Gastrocnemius medialis (tissue), 4 donors: ENCODE measurements around the gene HIPK2.

ENCODE experiments used
- POLR2A ChIP-seq, 2 donors: fragments of 450-650 bp; IDR thresholded peaks; one replicate each; pipeline ENCODE4 v1.6.1; 2017; ENCODE audit warnings: antibody characterized with exemption in 2 of 2, mild to moderate bottlenecking in 2 of 2, moderate library complexity in 2 of 2
- TF ChIP-seq, protein P1 (sequence below), 5 experiments: fragments of 450-650 bp in 3 of 5; fragments of 200-600 bp in 2 of 5; sonication (generic) in 2 of 5; IDR thresholded peaks in 4 of 5; conservative IDR thresholded peaks in 1 of 5; 1 replicate in 4 of 5; 2 replicates in 1 of 5; pipeline ENCODE4 v1.5.1; 2016 to 2019; ENCODE audit warnings: antibody characterized with exemption in 5 of 5, mild to moderate bottlenecking in 3 of 5, moderate library complexity in 3 of 5

DNA sequence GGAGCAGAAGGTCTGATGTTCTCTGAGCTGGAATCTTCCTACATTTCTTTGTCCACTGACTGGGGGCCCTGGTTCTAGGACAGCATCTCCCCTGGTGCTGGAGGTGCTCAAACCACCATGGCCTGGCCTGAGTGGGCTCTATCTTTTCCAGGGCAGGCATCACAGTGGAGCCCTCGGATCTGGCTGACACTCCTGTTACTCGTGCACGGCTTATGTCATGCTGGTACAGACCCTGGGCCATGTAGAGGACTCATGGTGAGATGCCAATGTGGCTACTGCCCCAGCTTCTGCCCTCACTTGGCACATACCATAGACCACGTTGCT, 96.0 kb downstream of the HIPK2 start:
- TF ChIP-seq, protein P1, sequence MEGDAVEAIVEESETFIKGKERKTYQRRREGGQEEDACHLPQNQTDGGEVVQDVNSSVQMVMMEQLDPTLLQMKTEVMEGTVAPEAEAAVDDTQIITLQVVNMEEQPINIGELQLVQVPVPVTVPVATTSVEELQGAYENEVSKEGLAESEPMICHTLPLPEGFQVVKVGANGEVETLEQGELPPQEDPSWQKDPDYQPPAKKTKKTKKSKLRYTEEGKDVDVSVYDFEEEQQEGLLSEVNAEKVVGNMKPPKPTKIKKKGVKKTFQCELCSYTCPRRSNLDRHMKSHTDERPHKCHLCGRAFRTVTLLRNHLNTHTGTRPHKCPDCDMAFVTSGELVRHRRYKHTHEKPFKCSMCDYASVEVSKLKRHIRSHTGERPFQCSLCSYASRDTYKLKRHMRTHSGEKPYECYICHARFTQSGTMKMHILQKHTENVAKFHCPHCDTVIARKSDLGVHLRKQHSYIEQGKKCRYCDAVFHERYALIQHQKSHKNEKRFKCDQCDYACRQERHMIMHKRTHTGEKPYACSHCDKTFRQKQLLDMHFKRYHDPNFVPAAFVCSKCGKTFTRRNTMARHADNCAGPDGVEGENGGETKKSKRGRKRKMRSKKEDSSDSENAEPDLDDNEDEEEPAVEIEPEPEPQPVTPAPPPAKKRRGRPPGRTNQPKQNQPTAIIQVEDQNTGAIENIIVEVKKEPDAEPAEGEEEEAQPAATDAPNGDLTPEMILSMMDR (IDR thresholded peaks at IDR 0.05 in 4 of 5, conservative IDR thresholded peaks at IDR 0.05 in 1 of 5) = no peak
- no peak for TF ChIP-seq POLR2A (IDR thresholded peaks at IDR 0.05)
